ENCODE results near the gene MYO9B.
A peak's percentile ranks its signal among the peaks of the same experiment; 100 is the strongest.

MYO9B gene

GRCh38 chr19:17235971-17236777, 160.6 kb downstream of the MYO9B start:
- H3K36me3 ChIP-seq (ENCODE audit: control insufficient read depth, insufficient read depth, low read length): peaks cover 45% of the 10 kb centered on the region
- peaks cover 13% of the 10 kb centered on the region; the same call in 1 of the 2 replicates for H3K4me1 ChIP-seq (ENCODE audit: control insufficient read depth, insufficient read depth, low read length)
- H3K27ac ChIP-seq (ENCODE audit: low read depth, low read length): peak overlapping the region; percentile 89
- H3K27me3 ChIP-seq (ENCODE audit: control insufficient read depth, insufficient read depth, low read length): no peaks in the 10 kb centered on the region
- H3K9me3 ChIP-seq (ENCODE audit: control insufficient read depth, insufficient read depth, low read length): no peaks in the 10 kb centered on the region
- peak overlapping the region; percentile 53 for H3K9ac ChIP-seq (ENCODE audit: low read depth, low read length)
- H3K4me3 ChIP-seq (ENCODE audit: low read depth, low read length): peak overlapping the region; percentile 75

DNA sequence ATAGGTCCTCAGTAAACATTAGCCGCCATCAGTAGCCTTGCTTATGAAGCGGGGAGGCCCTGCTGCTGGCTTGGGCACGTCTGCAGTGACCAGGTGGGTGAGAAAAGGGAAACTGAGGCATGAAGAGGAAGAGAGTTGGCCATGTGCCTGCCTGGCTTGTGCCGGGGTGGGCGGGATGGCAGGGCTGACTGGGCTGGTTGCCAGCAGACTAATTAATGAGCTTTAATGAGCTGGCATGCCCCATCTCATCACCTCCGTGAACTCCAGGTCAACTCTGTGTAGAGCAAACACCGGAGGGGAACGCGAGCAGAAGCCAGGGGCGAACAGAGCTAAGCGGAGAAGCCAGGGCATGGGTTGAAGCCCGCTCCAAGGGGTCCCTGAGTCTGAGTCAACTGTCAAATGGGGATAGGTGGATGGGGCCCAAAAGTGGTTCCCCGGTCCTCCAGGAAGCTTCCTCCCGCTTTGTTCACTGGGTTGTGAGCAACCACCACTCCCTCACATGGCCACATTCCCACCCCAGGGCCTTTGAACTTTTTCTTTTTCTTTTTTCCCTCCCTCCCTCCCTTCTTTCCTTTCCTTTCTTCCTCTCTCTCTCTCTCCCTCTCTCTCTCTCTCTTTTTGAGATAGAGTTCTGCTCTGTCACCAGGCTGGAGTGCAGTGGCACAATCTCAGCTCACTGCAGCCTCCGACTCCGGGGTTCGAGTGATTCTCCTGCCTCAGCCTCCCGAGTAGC, 161.4 kb downstream of the MYO9B start:
- no peak overlapping the region for H3K4me3 ChIP-seq (ENCODE audit: low read depth, low read length)
- no peaks in the 10 kb centered on the region for H3K27me3 ChIP-seq (ENCODE audit: control insufficient read depth, insufficient read depth, low read length)
- H3K27ac ChIP-seq (ENCODE audit: low read depth, low read length): peak overlapping the region; percentile 71
- H3K36me3 ChIP-seq (ENCODE audit: control insufficient read depth, insufficient read depth, low read length): peaks cover 39% of the 10 kb centered on the region
- H3K9ac ChIP-seq (ENCODE audit: low read depth, low read length): no peak overlapping the region
- H3K9me3 ChIP-seq (ENCODE audit: control insufficient read depth, insufficient read depth, low read length): no peaks in the 10 kb centered on the region
- H3K4me1 ChIP-seq (ENCODE audit: control insufficient read depth, insufficient read depth, low read length): peaks cover 13% of the 10 kb centered on the region; the same call in 1 of the 2 replicates

- Histone ChIP-seq H3K27ac (ENCODE audit: low read depth, low read length) (no peak overlapping the region), H3K4me3 (ENCODE audit: low read depth, low read length) (no peak overlapping the region)
Observed at GRCh38 chr19:17237747-17238706, 162.4 kb downstream of the MYO9B start.

GRCh38 chr19:17240062-17240752, 164.6 kb downstream of the MYO9B start:
- Histone ChIP-seq H3K36me3 (ENCODE audit: control insufficient read depth, insufficient read depth, low read length) (peaks cover 17% of the 10 kb centered on the region), H3K27me3 (ENCODE audit: control insufficient read depth, insufficient read depth, low read length) (no peaks in the 10 kb centered on the region), H3K4me1 (ENCODE audit: control insufficient read depth, insufficient read depth, low read length) (peaks cover 8% of the 10 kb centered on the region; the same call in 1 of the 2 replicates), H3K9me3 (ENCODE audit: control insufficient read depth, insufficient read depth, low read length) (no peaks in the 10 kb centered on the region), H3K27ac (ENCODE audit: low read depth, low read length) (no peak overlapping the region), H3K4me3 (ENCODE audit: low read depth, low read length) (no peak overlapping the region), H3K9ac (ENCODE audit: low read depth, low read length) (no peak overlapping the region)

More at GRCh38 chr19:17237747-17238706, 162.4 kb downstream of the MYO9B start:
- Histone ChIP-seq H3K27me3 (ENCODE audit: control insufficient read depth, insufficient read depth, low read length) (no peaks in the 10 kb centered on the region), H3K9ac (ENCODE audit: low read depth, low read length) (no peak overlapping the region), H3K4me1 (ENCODE audit: control insufficient read depth, insufficient read depth, low read length) (peaks cover 13% of the 10 kb centered on the region; the same call in 1 of the 2 replicates), H3K36me3 (ENCODE audit: control insufficient read depth, insufficient read depth, low read length) (peaks cover 29% of the 10 kb centered on the region), H3K9me3 (ENCODE audit: control insufficient read depth, insufficient read depth, low read length) (no peaks in the 10 kb centered on the region)

DNA sequence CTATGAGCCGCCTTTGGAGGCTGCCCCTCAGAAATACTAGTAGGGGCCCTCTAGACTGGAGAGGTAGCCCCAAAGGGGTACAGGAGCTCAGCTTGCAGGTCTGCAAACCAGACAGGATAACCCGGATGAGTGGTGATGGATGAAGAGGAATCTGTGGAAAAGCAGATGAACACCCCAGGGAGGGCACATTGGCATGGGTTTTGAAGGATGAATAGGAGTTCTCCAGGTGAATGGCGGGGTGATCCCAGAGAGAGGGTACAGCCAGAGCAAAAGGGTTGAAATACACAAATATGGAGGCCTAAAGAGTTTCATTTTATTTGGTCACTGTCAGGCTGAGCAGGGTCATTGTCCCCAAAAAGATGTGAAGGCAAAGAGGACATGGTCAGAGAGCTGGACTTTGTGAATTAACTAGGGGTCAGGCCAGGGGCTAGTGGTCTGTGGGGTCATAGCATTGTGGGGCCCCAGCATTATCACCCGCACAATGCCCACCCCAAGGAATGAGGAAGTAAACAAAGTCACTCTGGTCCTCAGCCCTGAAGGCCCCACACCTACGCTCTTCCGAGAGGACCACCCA, 165.3 kb downstream of the MYO9B start:
- peaks cover 17% of the 10 kb centered on the region for H3K36me3 ChIP-seq (ENCODE audit: control insufficient read depth, insufficient read depth, low read length)
- no peaks in the 10 kb centered on the region for H3K9me3 ChIP-seq (ENCODE audit: control insufficient read depth, insufficient read depth, low read length)
- H3K4me3 ChIP-seq (ENCODE audit: low read depth, low read length): no peak overlapping the region
- no peaks in the 10 kb centered on the region for H3K27me3 ChIP-seq (ENCODE audit: control insufficient read depth, insufficient read depth, low read length)
- H3K9ac ChIP-seq (ENCODE audit: low read depth, low read length): no peak overlapping the region
- no peak overlapping the region for H3K27ac ChIP-seq (ENCODE audit: low read depth, low read length)
- peaks cover 8% of the 10 kb centered on the region; the same call in 1 of the 2 replicates for H3K4me1 ChIP-seq (ENCODE audit: control insufficient read depth, insufficient read depth, low read length)

DNA sequence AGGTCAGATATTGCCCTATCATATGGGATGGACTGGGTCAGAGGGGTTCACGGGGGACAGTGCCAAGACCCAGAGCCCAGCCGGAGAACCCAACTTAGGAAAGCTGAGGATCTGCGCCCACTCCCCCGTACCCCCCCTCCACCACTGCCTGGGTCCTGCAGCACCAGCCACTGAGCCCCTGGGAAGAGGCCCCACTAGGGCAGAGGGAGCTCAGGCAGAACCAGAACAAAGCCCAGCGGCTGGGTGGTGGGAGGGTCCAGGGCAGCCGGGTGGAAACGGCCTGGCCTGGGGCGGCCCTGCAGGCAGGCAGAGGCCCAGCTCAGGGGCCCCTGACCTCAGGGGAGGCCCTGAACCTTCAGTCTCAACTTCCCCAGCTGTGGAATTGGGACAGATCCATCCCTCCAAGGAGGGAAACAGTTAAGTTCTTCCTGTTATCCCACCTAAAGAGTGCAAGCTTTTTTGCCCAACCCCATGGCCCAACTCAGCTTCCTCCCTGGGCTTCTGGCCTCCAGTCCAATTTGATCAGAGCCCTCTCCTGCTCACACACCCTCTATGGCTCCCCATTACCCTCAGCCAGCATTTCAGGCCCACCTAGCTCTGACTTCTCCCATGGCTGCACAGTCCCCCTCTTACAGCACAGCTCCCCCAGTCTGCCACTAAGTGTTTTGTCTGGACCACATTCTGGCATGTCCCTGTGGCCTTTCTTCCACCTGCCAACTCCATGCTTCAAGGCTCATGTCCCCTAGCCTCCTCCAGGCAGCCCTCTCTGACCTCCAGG, 167.0 kb downstream of the MYO9B start:
- Histone ChIP-seq H3K9ac (ENCODE audit: low read depth, low read length) (no peak overlapping the region), H3K27ac (ENCODE audit: low read depth, low read length) (no peak overlapping the region)

DNA sequence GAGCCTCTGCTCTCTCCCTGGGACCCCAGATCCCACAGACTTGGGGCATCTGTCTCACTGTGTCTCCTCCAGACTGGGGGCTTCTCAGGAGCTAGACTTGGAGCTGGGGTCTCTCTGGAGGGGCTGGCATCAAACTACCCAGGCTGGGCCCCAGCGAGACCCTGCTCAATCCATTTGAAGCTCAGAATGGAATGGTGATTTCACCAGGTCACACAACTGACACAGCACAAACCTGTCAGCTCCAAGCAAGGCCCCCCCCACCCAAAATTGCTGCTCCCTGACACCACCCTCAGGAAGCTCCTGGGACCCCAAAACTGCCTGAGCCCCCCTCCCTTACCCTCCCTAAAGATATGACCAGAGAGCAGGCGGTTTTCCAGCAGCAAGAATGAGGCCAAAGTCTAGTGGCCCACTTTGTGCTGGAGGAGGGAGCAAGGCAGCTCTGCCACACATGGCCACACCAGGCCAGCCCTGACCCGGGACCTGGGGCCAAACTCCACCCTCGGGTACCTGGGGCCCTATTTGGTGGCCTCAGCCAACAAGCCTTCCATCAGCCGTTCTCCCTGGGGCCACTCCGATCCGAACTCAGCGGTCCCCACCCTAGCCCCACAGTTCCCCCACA, 167.7 kb downstream of the MYO9B start:
- Histone ChIP-seq H3K27ac (ENCODE audit: low read depth, low read length) (peak overlapping the region; percentile 79), H3K27me3 (ENCODE audit: control insufficient read depth, insufficient read depth, low read length) (no peaks in the 10 kb centered on the region), H3K9ac (ENCODE audit: low read depth, low read length) (no peak overlapping the region; the same call in 1 of the 2 replicates), H3K36me3 (ENCODE audit: control insufficient read depth, insufficient read depth, low read length) (peaks cover 9% of the 10 kb centered on the region), H3K4me1 (ENCODE audit: control insufficient read depth, insufficient read depth, low read length) (peaks cover 19% of the 10 kb centered on the region), H3K4me3 (ENCODE audit: low read depth, low read length) (peak overlapping the region; percentile 93), H3K9me3 (ENCODE audit: control insufficient read depth, insufficient read depth, low read length) (no peaks in the 10 kb centered on the region)

More for the DNA sequence above, 167.0 kb downstream of the MYO9B start:
- peaks cover 12% of the 10 kb centered on the region for H3K4me1 ChIP-seq (ENCODE audit: control insufficient read depth, insufficient read depth, low read length)
- H3K27me3 ChIP-seq (ENCODE audit: control insufficient read depth, insufficient read depth, low read length): no peaks in the 10 kb centered on the region
- H3K4me3 ChIP-seq (ENCODE audit: low read depth, low read length): no peak overlapping the region
- H3K36me3 ChIP-seq (ENCODE audit: control insufficient read depth, insufficient read depth, low read length): peaks cover 16% of the 10 kb centered on the region
- no peaks in the 10 kb centered on the region for H3K9me3 ChIP-seq (ENCODE audit: control insufficient read depth, insufficient read depth, low read length)

DNA sequence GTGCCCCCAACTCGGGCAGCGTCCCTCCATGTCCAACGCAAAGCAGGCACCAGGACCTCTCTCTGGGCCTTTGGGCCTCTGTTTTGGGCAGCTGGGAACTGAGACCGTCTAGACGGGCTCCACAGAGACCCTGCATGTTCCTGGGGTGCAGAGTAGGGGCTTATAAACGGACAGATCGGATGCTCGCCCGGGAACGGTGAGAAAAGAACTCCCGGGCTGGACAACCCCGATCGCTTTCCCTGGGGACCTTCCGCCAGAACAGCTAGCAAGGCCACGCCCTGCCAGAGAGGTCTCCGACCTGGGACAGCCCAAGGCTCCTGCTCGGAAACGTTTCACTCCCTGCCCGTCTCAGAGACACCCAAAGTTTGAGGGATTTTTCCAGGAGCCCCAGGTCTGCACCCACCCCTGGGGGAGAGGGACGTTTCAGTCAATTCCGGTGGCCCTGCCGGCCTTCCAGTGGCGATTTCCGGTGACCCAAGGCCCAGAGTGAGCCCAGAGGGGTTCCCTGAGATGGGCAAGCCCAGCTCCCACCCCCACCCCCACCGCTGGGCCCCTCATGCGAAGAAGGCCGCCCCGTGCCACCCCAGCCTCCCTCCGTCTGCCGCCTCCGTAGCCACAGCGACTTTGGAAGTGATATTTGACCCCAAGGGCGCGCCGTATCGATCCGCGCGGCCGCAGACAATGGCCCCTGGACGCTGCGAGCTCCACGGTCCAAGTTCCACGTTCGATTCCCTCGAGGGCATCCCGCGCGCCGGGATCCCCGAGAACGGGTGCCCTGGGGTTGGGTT, 168.4 kb downstream of the MYO9B start:
- peak overlapping the region; percentile 63; the same call in 1 of the 2 replicates for H3K9ac ChIP-seq (ENCODE audit: low read depth, low read length)

More for the DNA sequence above, 168.4 kb downstream of the MYO9B start:
- Histone ChIP-seq H3K9me3 (ENCODE audit: control insufficient read depth, insufficient read depth, low read length) (no peaks in the 10 kb centered on the region), H3K4me1 (ENCODE audit: control insufficient read depth, insufficient read depth, low read length) (peaks cover 26% of the 10 kb centered on the region), H3K36me3 (ENCODE audit: control insufficient read depth, insufficient read depth, low read length) (peaks cover 5% of the 10 kb centered on the region), H3K27ac (ENCODE audit: low read depth, low read length) (peak overlapping the region; percentile 79), H3K27me3 (ENCODE audit: control insufficient read depth, insufficient read depth, low read length) (no peaks in the 10 kb centered on the region), H3K4me3 (ENCODE audit: low read depth, low read length) (peak overlapping the region; percentile 93)
